CD4-positive, alpha-beta T cell (primary cell): ENCODE data around the gene IRAK2. TPM values are rescaled to one million over a fixed set of nuclear protein-coding genes. Genes with fewer than 3 reads are reported as not detected.

Source experiments
- ATAC-seq: fragments of 200-7000 bp; cut with Tn5 transposase; one replicate; pipeline ENCODE4 v1.10.0; 2022; ENCODE audit warnings: mild to moderate bottlenecking; ENCODE audit not compliant: poor library complexity
- CTCF ChIA-PET: fragments of 350-600 bp; sonication (Branson Sonifier 250); formaldehyde crosslinking; loops from one replicate; lab custom pipeline; 2021; ENCODE audit warnings: antibody characterized with exemption, inconsistent platforms; lab: Charles Lee
- POLR2A ChIA-PET: fragments of 350-600 bp; sonication (Branson Sonifier 250); formaldehyde crosslinking; loops from one replicate; lab custom pipeline; 2021; ENCODE audit warnings: antibody characterized with exemption, inconsistent platforms; lab: Charles Lee
- DNase-seq, 14 experiments: peaks; one replicate each; pipeline ENCODE4 v3.0.0-alpha.2; 2013 to 2020; ENCODE audit warnings: mixed read lengths in 2 of 14
- H3K27ac ChIP-seq, 2 donors: one replicate each; pipeline versions ENCODE4 v1.5.1 to v1.7.0; 2013; ENCODE audit warnings: low read length in 2 of 2, low read depth in 1 of 2, mild to moderate bottlenecking in 1 of 2
- H3K27me3 ChIP-seq, 2 experiments: 1 replicate in 1 of 2; 2 replicates in 1 of 2; pipeline versions ENCODE4 v1.6.1 to v1.7.0; 2013; ENCODE audit warnings: low read length in 2 of 2, control low read depth in 1 of 2, mild to moderate bottlenecking in 1 of 2, moderate library complexity in 1 of 2; ENCODE audit not compliant: insufficient read depth in 2 of 2, control insufficient read depth in 1 of 2
- H3K36me3 ChIP-seq: one replicate; pipeline ENCODE4 v1.6.1; 2013; ENCODE audit warnings: low read length, control low read depth; ENCODE audit not compliant: insufficient read depth
- H3K4me1 ChIP-seq: one replicate; pipeline ENCODE4 v1.6.1; 2013; ENCODE audit warnings: low read length, control low read depth; ENCODE audit not compliant: insufficient read depth
- H3K4me3 ChIP-seq: one replicate; pipeline ENCODE4 v1.5.1; 2013; ENCODE audit warnings: mild to moderate bottlenecking, low read length, moderate library complexity
- H3K9me3 ChIP-seq, 2 experiments: 1 replicate in 1 of 2; 2 replicates in 1 of 2; pipeline versions ENCODE4 v1.6.1 to v1.7.0; 2013; ENCODE audit warnings: low read length in 2 of 2, mild to moderate bottlenecking in 2 of 2, control low read depth in 1 of 2, moderate library complexity in 1 of 2; ENCODE audit not compliant: control insufficient read depth in 1 of 2, insufficient read depth in 1 of 2
- H3K27ac Mint-ChIP-seq: one replicate; pipeline ENCODE4 v1.8.0; 2020; ENCODE audit warnings: mixed read lengths
- H3K27me3 Mint-ChIP-seq: one replicate; pipeline ENCODE4 v1.8.0; 2021; ENCODE audit warnings: mixed read lengths
- H3K36me3 Mint-ChIP-seq: one replicate; pipeline ENCODE4 v1.8.0; 2021; ENCODE audit warnings: low read depth, mixed read lengths
- H3K4me1 Mint-ChIP-seq: one replicate; pipeline ENCODE4 v1.8.0; 2021; ENCODE audit warnings: low read depth, mixed read lengths
- H3K4me3 Mint-ChIP-seq: one replicate; pipeline ENCODE4 v1.8.0; 2020; ENCODE audit warnings: mild to moderate bottlenecking, mixed read lengths
- H3K9me3 Mint-ChIP-seq: one replicate; pipeline ENCODE4 v1.8.0; 2020; ENCODE audit warnings: mixed read lengths
- intact Hi-C, 2 experiments: fragments of 100-400 bp; cut with DNase I in 1 of 2; cut with micrococcal nuclease in 1 of 2; formaldehyde crosslinking; loops; one replicate each; pipeline versions ENCODE4 v1.15.1 to v1.9.0; 2023 to 2025; cut with DNase I, micrococcal nuclease
- total RNA-seq, 174 experiments: library from RNA in 2 of 174; stranded (reverse) in 2 of 174; gene quantifications; one replicate each; pipeline ENCODE4 v1.2.3 and lab custom pipeline; 2021 to 2026
- TF ChIP-seq, protein P1 (sequence below): fragments of 200-600 bp; IDR thresholded peaks from one replicate; pipeline ENCODE4 v1.8.0; 2022; ENCODE audit warnings: antibody characterized with exemption, mild to moderate bottlenecking

Gene IRAK2
- total RNA-seq, 2 experiments from 2014 or later, result 1.4 to 1.6 TPM

DNA sequence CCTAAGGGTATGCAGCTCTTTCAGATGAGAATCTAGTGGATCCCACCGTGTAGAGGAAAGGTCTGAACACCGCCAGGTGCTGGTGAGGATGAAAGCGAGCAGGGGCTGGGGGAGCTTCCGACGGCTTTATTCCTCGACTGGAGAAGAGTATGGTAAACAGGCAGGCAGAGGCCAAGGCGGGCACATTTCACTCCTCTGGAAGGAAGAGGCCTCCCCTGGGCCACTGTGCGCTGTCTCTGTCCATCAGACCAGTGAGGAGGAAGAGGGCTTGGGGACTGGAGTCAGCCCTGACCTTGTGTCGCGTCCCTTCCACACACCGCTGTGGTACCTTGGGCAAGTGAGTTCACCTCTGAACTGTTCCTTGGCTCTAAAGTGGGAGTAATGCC is 123.8 kb downstream of the IRAK2 start:
- no peak for ATAC-seq
- no peak overlapping the region for H3K4me3 Mint-ChIP-seq
- no peaks in the 10 kb centered on the region for H3K9me3 Mint-ChIP-seq
- H3K36me3 Mint-ChIP-seq, result peaks cover 51% of the 10 kb centered on the region
- Histone ChIP-seq H3K36me3 (peaks cover 59% of the 10 kb centered on the region), H3K27me3 (no peaks in the 10 kb centered on the region), H3K27ac (no peak overlapping the region), H3K4me1 (peaks cover 16% of the 10 kb centered on the region), H3K4me3 (no peak overlapping the region), H3K9me3 (no peaks in the 10 kb centered on the region)
- POLR2A ChIA-PET, result interaction anchor here (3.0 kb wide), 1 partner anchor 25 kb away, joined by 10 read pairs; no protein-coding TSS in a partner anchor
- no peak for DNase-seq
- H3K27ac Mint-ChIP-seq, result no peak overlapping the region
- H3K27me3 Mint-ChIP-seq, result no peaks in the 10 kb centered on the region
- intact Hi-C loops, result loop anchor here (10.0 kb wide), 3 partner anchors 304 to 444 kb away; partner anchors contain the start of genes CRELD1 (in 1 of the 2), EMC3 (in 1 of the 2) and RPUSD3 (in 1 of the 2)
- CTCF ChIA-PET, result interaction anchor here (4.5 kb wide), 1 partner anchor 25 kb away, joined by 18 read pairs; no protein-coding TSS in a partner anchor
- peaks cover 32% of the 10 kb centered on the region for H3K4me1 Mint-ChIP-seq
- TF ChIP-seq, protein P1, sequence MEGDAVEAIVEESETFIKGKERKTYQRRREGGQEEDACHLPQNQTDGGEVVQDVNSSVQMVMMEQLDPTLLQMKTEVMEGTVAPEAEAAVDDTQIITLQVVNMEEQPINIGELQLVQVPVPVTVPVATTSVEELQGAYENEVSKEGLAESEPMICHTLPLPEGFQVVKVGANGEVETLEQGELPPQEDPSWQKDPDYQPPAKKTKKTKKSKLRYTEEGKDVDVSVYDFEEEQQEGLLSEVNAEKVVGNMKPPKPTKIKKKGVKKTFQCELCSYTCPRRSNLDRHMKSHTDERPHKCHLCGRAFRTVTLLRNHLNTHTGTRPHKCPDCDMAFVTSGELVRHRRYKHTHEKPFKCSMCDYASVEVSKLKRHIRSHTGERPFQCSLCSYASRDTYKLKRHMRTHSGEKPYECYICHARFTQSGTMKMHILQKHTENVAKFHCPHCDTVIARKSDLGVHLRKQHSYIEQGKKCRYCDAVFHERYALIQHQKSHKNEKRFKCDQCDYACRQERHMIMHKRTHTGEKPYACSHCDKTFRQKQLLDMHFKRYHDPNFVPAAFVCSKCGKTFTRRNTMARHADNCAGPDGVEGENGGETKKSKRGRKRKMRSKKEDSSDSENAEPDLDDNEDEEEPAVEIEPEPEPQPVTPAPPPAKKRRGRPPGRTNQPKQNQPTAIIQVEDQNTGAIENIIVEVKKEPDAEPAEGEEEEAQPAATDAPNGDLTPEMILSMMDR, result no peak

DNA sequence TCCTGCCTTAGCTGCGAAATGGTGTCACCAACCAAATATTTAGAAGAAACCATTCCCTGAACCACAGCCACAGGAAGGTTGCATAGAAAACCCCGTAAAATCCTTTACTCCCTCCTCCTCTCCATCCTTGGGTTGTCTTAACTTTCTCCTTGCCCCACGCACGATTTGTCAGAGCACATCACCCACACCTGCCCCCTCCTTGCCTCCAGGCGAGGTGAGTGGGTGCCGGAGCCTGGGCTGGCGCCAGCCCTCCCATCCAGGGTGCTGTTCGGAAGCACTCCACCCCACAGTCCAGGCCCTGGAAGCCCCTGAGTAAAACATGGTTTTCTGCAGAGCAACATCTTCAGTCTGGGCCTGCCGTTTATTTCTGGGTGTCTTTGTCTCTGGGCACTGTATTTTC is 124.4 kb downstream of the IRAK2 start:
- intact Hi-C loops, result loop anchor here (10.0 kb wide), 3 partner anchors 304 to 444 kb away; partner anchors contain the start of genes CRELD1 (in 1 of the 2), EMC3 (in 1 of the 2) and RPUSD3 (in 1 of the 2)
- Histone ChIP-seq H3K27ac (no peak overlapping the region), H3K36me3 (peaks cover 54% of the 10 kb centered on the region), H3K4me1 (peaks cover 11% of the 10 kb centered on the region), H3K27me3 (no peaks in the 10 kb centered on the region), H3K4me3 (no peak overlapping the region), H3K9me3 (no peaks in the 10 kb centered on the region)
- no peaks in the 10 kb centered on the region for H3K9me3 Mint-ChIP-seq
- ChIA-PET CTCF (interaction anchor here (0.5 to 4.5 kb wide), 2 partner anchors 25 to 889 kb away, joined by 4 to 18 read pairs; no protein-coding TSS in a partner anchor), POLR2A (no interaction called here)
- TF ChIP-seq, protein P1, result no peak
- H3K4me3 Mint-ChIP-seq, result no peak overlapping the region
- peaks cover 26% of the 10 kb centered on the region for H3K4me1 Mint-ChIP-seq
- no peak overlapping the region for H3K27ac Mint-ChIP-seq
- ATAC-seq (no peak), DNase-seq (no peak)
- H3K27me3 Mint-ChIP-seq, result no peaks in the 10 kb centered on the region
- H3K36me3 Mint-ChIP-seq, result peaks cover 48% of the 10 kb centered on the region

DNA sequence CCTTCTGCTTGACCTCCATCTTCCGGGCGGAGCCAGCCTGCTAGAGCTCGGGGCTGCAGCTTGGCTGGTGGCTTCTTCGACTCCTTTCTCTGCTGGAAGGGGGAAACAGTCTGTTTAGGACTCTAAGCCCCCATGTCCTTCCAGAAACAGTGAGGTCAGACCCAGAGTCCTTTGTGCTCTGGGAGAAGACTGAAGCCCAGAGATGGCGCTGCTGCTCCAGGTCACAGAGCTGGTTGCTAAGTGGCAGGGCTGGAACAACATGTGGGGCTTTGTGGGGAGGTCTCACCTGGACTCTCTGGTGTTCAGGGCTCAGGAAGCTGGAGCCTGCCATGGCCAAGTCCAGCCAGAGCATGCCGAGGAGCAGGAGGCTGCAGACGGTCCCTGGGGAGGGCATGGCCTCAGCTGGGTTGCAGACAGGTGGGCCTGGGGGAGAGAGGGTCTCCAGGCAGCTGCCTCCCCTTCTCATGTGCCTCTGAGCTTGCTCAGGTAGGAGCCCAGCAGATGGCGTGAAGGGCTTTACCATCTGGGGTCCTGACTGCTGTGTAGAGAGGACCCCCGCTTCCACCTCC is 125.2 kb downstream of the IRAK2 start:
- Histone ChIP-seq H3K4me1 (peaks cover 5% of the 10 kb centered on the region), H3K4me3 (no peak overlapping the region), H3K9me3 (no peaks in the 10 kb centered on the region), H3K36me3 (peaks cover 55% of the 10 kb centered on the region), H3K27ac (no peak overlapping the region), H3K27me3 (no peaks in the 10 kb centered on the region)
- CTCF ChIA-PET, result no interaction called here
- Mint-ChIP-seq H3K4me3 (no peak overlapping the region), H3K9me3 (no peaks in the 10 kb centered on the region), H3K36me3 (peaks cover 56% of the 10 kb centered on the region), H3K27ac (no peak overlapping the region), H3K27me3 (no peaks in the 10 kb centered on the region), H3K4me1 (peaks cover 19% of the 10 kb centered on the region)
- POLR2A ChIA-PET, result interaction anchor here (1.2 kb wide), 1 partner anchor 10 kb away, joined by 3 read pairs; no protein-coding TSS in a partner anchor
- DNase-seq (no peak), ATAC-seq (no peak)
- TF ChIP-seq, protein P1, result no peak
- intact Hi-C loops, result loop anchor here (10.0 kb wide), 3 partner anchors 305 to 445 kb away; partner anchors contain the start of genes CRELD1 (in 1 of the 2), EMC3 (in 1 of the 2) and RPUSD3 (in 1 of the 2)
